Activated T-helper 1 cell treated with anti-CD3 and anti-CD28 coated beads, Interleukin-2, amount 50 U/mL, for 16 hours (primary cell): ENCODE data around the gene ITPRIP.
A peak's percentile ranks its signal among the peaks of the same experiment; 100 is the strongest.

ENCODE experiments used
- DNase-seq, 2 donors: peaks; one replicate each; pipeline ENCODE4 v3.0.0-alpha.2; 2020; ENCODE audit warnings: low read depth in 1 of 2, low spot score in 1 of 2

ITPRIP gene

GRCh38 chr10:104308439-104308903, 29.8 kb downstream of the ITPRIP start:
- no peak for DNase-seq

- no peak for DNase-seq
Measured at GRCh38 chr10:104307576-104308438, 30.5 kb downstream of the ITPRIP start.

GRCh38 chr10:104306897-104307296, 31.4 kb downstream of the ITPRIP start:
- DNase-seq = no peak

GRCh38 chr10:104304927-104305326, 33.3 kb downstream of the ITPRIP start:
- DNase-seq = no peak

- no peak for DNase-seq
Measured at GRCh38 chr10:104304356-104304745, 33.9 kb downstream of the ITPRIP start.

- DNase-seq = no peak
Measured at GRCh38 chr10:104303594-104304355, 34.5 kb downstream of the ITPRIP start.

- no peak for DNase-seq
Measured at GRCh38 chr10:104301907-104302690, 36.2 kb downstream of the ITPRIP start.

GRCh38 chr10:104300736-104301292, 37.5 kb downstream of the ITPRIP start:
- DNase-seq = no peak

- no peak for DNase-seq
Measured at GRCh38 chr10:104300002-104300735, 38.1 kb downstream of the ITPRIP start.

GRCh38 chr10:104299031-104299904, 39.0 kb downstream of the ITPRIP start:
- DNase-seq = no peak

- DNase-seq = no peak
Measured at GRCh38 chr10:104297697-104298660, 40.3 kb downstream of the ITPRIP start.

GRCh38 chr10:104296687-104297436, 41.4 kb downstream of the ITPRIP start:
- no peak for DNase-seq

- DNase-seq = no peak
Measured at GRCh38 chr10:104293781-104294321, 44.4 kb downstream of the ITPRIP start.

- DNase-seq = no peak
Measured at GRCh38 chr10:104293011-104293410, 45.3 kb downstream of the ITPRIP start.

- DNase-seq = peak; percentile 78 to 83
Measured at GRCh38 chr10:104291439-104291951, 46.8 kb downstream of the ITPRIP start.

GRCh38 chr10:104288355-104288754, 49.9 kb downstream of the ITPRIP start:
- no peak for DNase-seq

- DNase-seq = no peak
Measured at GRCh38 chr10:104286939-104287338, 51.3 kb downstream of the ITPRIP start.
